Measurements from ENCODE around the gene TTYH3. TPM values are rescaled to one million over a fixed set of nuclear protein-coding genes. Genes with fewer than 3 reads are reported as not detected.

Gene TTYH3
- total RNA-seq, 1 experiment from 2014 or later = 278 TPM

- ATAC-seq (no peak), DNase-seq (ENCODE audit: low read depth, low spot score) (no peak)
- in situ Hi-C loops (cut with HindIII; ENCODE audit: low pct_unique_long_range_greater_than_20kb, low sequenced_read_pairs) (no loop called here), intact Hi-C loops (cut with micrococcal nuclease; ENCODE audit: unreplicated experiment) (no loop called here)
- no TSS peak for BruUV-seq (replicated peaks)
- Histone ChIP-seq H3K4me3 (ENCODE audit: low read depth in 2 of 2, low read length in 2 of 2) (no peak overlapping the region), H3K9me3 (ENCODE audit: control insufficient read depth, insufficient read depth, low read depth, low read length) (no peaks in the 10 kb centered on the region), H3K27me3 (ENCODE audit: control insufficient read depth, insufficient read depth, low read length) (no peaks in the 10 kb centered on the region), H3K4me1 (ENCODE audit: control insufficient read depth, insufficient read depth, low read length) (peaks cover 3% of the 10 kb centered on the region; the same call in 1 of the 2 replicates), H3K36me3 (ENCODE audit: control insufficient read depth, insufficient read depth, low read length) (no peaks in the 10 kb centered on the region), H3K27ac (ENCODE audit: low read length) (no peak overlapping the region)
- TF ChIP-seq TCF7L2 (IDR thresholded peaks at IDR 0.05; ENCODE audit: low read depth, low read length) (no peak), SIN3A (IDR thresholded peaks at IDR 0.05; ENCODE audit: borderline replicate concordance, insufficient read depth, low read depth, low read length) (no peak), POLR2AphosphoS5 (IDR thresholded peaks at IDR 0.05; ENCODE audit: low read depth, low read length) (no peak), REST (IDR thresholded peaks at IDR 0.05; ENCODE audit: insufficient read depth in 1 of 2, low read depth in 2 of 2, low read length in 1 of 2) (no peak)
- TF ChIP-seq, protein P1, sequence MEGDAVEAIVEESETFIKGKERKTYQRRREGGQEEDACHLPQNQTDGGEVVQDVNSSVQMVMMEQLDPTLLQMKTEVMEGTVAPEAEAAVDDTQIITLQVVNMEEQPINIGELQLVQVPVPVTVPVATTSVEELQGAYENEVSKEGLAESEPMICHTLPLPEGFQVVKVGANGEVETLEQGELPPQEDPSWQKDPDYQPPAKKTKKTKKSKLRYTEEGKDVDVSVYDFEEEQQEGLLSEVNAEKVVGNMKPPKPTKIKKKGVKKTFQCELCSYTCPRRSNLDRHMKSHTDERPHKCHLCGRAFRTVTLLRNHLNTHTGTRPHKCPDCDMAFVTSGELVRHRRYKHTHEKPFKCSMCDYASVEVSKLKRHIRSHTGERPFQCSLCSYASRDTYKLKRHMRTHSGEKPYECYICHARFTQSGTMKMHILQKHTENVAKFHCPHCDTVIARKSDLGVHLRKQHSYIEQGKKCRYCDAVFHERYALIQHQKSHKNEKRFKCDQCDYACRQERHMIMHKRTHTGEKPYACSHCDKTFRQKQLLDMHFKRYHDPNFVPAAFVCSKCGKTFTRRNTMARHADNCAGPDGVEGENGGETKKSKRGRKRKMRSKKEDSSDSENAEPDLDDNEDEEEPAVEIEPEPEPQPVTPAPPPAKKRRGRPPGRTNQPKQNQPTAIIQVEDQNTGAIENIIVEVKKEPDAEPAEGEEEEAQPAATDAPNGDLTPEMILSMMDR (IDR thresholded peaks at IDR 0.05) = no peak
- ChIA-PET CTCF (interaction anchor here (0.6 kb wide), 2 partner anchors 44 to 141 kb away, joined by 3 to 13 read pairs; no protein-coding TSS in a partner anchor), POLR2A (interaction anchor here (0.6 to 0.7 kb wide), 2 partner anchors 15 to 93 kb away, joined by 5 to 9 read pairs; no protein-coding TSS in a partner anchor)
These were observed 75.7 kb downstream of the TTYH3 start for GRCh38 chr7:2707481-2707880.

- no peaks in the 10 kb centered on the region for H3K36me3 ChIP-seq (ENCODE audit: control insufficient read depth, insufficient read depth, low read length)
- H3K9me3 ChIP-seq (ENCODE audit: control insufficient read depth, insufficient read depth, low read depth, low read length) = no peaks in the 10 kb centered on the region
- TF ChIP-seq SIN3A (IDR thresholded peaks at IDR 0.05; ENCODE audit: borderline replicate concordance, insufficient read depth, low read depth, low read length) (no peak), REST (IDR thresholded peaks at IDR 0.05; ENCODE audit: insufficient read depth in 1 of 2, low read depth in 2 of 2, low read length in 1 of 2) (no peak), TCF7L2 (IDR thresholded peaks at IDR 0.05; ENCODE audit: low read depth, low read length) (no peak), POLR2AphosphoS5 (IDR thresholded peaks at IDR 0.05; ENCODE audit: low read depth, low read length) (no peak)
- TF ChIP-seq, protein P1 (IDR thresholded peaks at IDR 0.05) = no peak
- H3K4me3 ChIP-seq (ENCODE audit: low read depth in 2 of 2, low read length in 2 of 2) = no peak overlapping the region
- H3K27ac ChIP-seq (ENCODE audit: low read length) = no peak overlapping the region
- intact Hi-C loops (cut with micrococcal nuclease; ENCODE audit: unreplicated experiment) = no loop called here
- no peak for ATAC-seq
- DNase-seq (ENCODE audit: low read depth, low spot score) = no peak
- peaks cover 3% of the 10 kb centered on the region; the same call in 1 of the 2 replicates for H3K4me1 ChIP-seq (ENCODE audit: control insufficient read depth, insufficient read depth, low read length)
- no TSS peak for BruUV-seq (replicated peaks)
- in situ Hi-C loops (cut with HindIII; ENCODE audit: low pct_unique_long_range_greater_than_20kb, low sequenced_read_pairs) = no loop called here
- no peaks in the 10 kb centered on the region for H3K27me3 ChIP-seq (ENCODE audit: control insufficient read depth, insufficient read depth, low read length)
- POLR2A ChIA-PET = interaction anchor here (0.6 to 0.7 kb wide), 2 partner anchors 15 to 94 kb away, joined by 5 to 9 read pairs; no protein-coding TSS in a partner anchor
- CTCF ChIA-PET = interaction anchor here (0.6 kb wide), 2 partner anchors 9 to 140 kb away, joined by 3 to 13 read pairs; no protein-coding TSS in a partner anchor
These were observed 76.3 kb downstream of the TTYH3 start for GRCh38 chr7:2708041-2708440.

Measured in Panc1 (cell line).